Measurements from ENCODE around the gene ERC2. TPM values are rescaled to one million over a fixed set of nuclear protein-coding genes. Genes with fewer than 3 reads are reported as not detected.

The ERC2 gene
- total RNA-seq, 1 experiment from 2014 or later = 0.47 TPM

GRCh38 chr3:56193519-56193918 is 274.7 kb downstream of the ERC2 start:
- DNase-seq (ENCODE audit: extremely low read depth, low read depth) = no peak

GRCh38 chr3:56192001-56192400 is 276.3 kb downstream of the ERC2 start:
- no peak for DNase-seq (ENCODE audit: extremely low read depth, low read depth)

- no peak for DNase-seq (ENCODE audit: extremely low read depth, low read depth)
These were observed 277.4 kb downstream of the ERC2 start for GRCh38 chr3:56190771-56191305.

GRCh38 chr3:56190130-56190529 is 278.1 kb downstream of the ERC2 start:
- DNase-seq (ENCODE audit: extremely low read depth, low read depth) = no peak

- DNase-seq (ENCODE audit: extremely low read depth, low read depth) = no peak
These were observed 278.7 kb downstream of the ERC2 start for GRCh38 chr3:56189536-56189935.

GRCh38 chr3:56188201-56188600 is 280.1 kb downstream of the ERC2 start:
- DNase-seq (ENCODE audit: extremely low read depth, low read depth) = no peak

GRCh38 chr3:56187051-56187450 is 281.2 kb downstream of the ERC2 start:
- DNase-seq (ENCODE audit: extremely low read depth, low read depth) = no peak

- DNase-seq (ENCODE audit: extremely low read depth, low read depth) = no peak
These were observed 282.4 kb downstream of the ERC2 start for GRCh38 chr3:56185827-56186226.

GRCh38 chr3:56183529-56183928 is 284.7 kb downstream of the ERC2 start:
- DNase-seq (ENCODE audit: extremely low read depth, low read depth) = no peak

- no peak for DNase-seq (ENCODE audit: extremely low read depth, low read depth)
These were observed 287.8 kb downstream of the ERC2 start for GRCh38 chr3:56180433-56180832.

- no peak for DNase-seq (ENCODE audit: extremely low read depth, low read depth)
These were observed 294.7 kb downstream of the ERC2 start for GRCh38 chr3:56173601-56174000.

- DNase-seq (ENCODE audit: extremely low read depth, low read depth) = no peak
These were observed 303.8 kb downstream of the ERC2 start for GRCh38 chr3:56164436-56164835.

GRCh38 chr3:56157693-56158362 is 310.4 kb downstream of the ERC2 start:
- DNase-seq (ENCODE audit: extremely low read depth, low read depth) = no peak

GRCh38 chr3:56154297-56154696 is 314.0 kb downstream of the ERC2 start:
- DNase-seq (ENCODE audit: extremely low read depth, low read depth) = no peak

- no peak for DNase-seq (ENCODE audit: extremely low read depth, low read depth)
These were observed 320.9 kb downstream of the ERC2 start for GRCh38 chr3:56147354-56147753.

- DNase-seq (ENCODE audit: extremely low read depth, low read depth) = no peak
These were observed 322.9 kb downstream of the ERC2 start for GRCh38 chr3:56145410-56145809.

- no peak for DNase-seq (ENCODE audit: extremely low read depth, low read depth)
These were observed 323.5 kb downstream of the ERC2 start for GRCh38 chr3:56144805-56145204.

GRCh38 chr3:56137415-56137814 is 330.9 kb downstream of the ERC2 start:
- DNase-seq (ENCODE audit: extremely low read depth, low read depth) = no peak

GRCh38 chr3:56136514-56136913 is 331.8 kb downstream of the ERC2 start:
- DNase-seq (ENCODE audit: extremely low read depth, low read depth) = no peak

- no peak for DNase-seq (ENCODE audit: extremely low read depth, low read depth)
These were observed 332.3 kb downstream of the ERC2 start for GRCh38 chr3:56135941-56136340.

- no peak for DNase-seq (ENCODE audit: extremely low read depth, low read depth)
These were observed 334.8 kb downstream of the ERC2 start for GRCh38 chr3:56133423-56133822.

GRCh38 chr3:56132762-56133161 is 335.5 kb downstream of the ERC2 start:
- DNase-seq (ENCODE audit: extremely low read depth, low read depth) = no peak
